NCI-H2029 (cell line): ENCODE measurements around the gene FAF2.
"Not testable (repeated sequence)": the region's sequence is repeated elsewhere in the genome, so short reads cannot be mapped to it uniquely, and the experiment has no call there.

Source experiments
- DNase-seq: peaks from one replicate; lab custom pipeline; 2025; lab: John Stamatoyannopoulos, UW

The FAF2 gene

GRCh38 chr5:176454724-176455394, 6.7 kb downstream of the FAF2 start:
- peak; percentile 44 for DNase-seq

DNA sequence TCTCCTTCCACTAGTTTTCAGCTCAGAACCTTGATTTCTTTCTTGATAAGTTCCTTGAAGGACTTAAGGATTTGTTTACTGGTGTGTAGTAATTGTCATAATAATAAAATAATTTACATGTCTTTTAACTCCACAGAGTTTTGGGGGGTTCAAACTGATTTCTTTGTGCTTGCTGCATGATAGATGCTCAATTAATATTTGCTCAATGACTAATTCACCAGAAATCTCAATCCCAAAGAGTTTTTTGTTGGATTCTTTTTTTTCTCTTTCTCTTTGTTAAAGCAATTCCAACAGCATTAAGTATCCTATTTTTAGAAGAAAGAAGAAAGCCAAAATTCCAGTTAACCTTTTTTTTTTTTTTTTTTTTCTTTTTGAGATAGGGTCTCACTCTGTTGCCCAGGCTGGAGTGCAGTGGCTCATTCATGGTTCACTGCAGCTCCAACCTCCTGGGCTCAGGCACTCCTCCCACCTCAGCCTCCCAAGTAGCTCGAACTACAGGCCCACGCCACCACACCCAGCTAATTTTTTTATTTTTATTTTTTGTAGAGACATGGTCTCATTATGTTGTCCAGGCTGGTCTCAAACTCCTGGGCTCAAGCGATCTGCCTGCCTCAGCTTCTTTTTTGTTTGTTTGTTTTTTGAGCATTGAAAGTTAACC, 10.8 kb downstream of the FAF2 start:
- no peak for DNase-seq

DNA sequence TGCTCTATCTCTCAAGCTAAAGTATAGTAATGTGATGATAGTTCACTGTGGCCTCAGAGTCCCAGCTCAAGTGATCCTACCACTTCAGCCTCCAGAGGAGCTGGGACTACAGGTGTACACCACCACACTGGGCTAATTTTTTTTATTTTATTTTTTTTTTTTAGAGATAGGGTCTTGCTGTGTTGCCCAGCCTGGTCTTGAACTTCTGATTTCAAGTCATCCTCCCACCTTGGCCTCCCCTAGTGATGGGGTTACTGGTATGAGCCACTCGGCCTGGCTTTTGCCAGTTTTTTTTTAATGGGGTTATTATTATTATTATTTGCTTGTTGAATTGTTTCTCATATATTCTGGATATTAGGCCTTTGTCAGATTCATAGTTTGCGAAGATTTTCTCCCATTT, 13.2 kb downstream of the FAF2 start:
- DNase-seq, result no peak

DNA sequence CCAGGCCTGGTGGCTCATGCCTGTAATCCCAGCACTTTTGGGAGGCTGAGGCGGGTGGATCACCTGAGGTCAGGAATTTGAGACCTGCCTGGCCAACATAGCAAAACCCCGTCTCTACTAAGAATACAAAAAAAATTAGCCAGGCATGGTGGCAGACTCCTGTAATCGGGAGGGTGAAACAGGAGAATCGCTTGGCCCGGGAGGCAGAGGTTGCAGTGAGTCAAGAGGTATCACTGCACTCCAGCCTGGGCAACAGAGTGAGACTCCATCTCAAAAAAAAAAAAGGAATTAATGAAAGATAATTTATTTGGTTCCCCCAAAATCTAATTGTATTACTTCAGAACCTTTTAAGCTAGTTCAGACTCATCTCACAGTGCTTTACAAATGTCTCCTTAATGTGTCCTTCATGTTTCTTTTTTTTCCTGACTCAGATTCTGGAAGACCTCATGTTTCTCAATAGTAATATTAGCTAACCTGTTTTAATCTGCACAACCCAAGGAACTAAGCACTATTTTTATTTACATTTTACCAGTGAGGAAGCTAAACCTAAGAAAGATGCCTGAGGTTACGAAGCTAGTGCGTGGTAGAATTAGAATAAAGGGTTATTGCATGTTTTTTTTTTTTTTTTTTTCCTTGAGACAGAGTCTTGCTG, 15.1 kb downstream of the FAF2 start:
- no peak for DNase-seq

DNA sequence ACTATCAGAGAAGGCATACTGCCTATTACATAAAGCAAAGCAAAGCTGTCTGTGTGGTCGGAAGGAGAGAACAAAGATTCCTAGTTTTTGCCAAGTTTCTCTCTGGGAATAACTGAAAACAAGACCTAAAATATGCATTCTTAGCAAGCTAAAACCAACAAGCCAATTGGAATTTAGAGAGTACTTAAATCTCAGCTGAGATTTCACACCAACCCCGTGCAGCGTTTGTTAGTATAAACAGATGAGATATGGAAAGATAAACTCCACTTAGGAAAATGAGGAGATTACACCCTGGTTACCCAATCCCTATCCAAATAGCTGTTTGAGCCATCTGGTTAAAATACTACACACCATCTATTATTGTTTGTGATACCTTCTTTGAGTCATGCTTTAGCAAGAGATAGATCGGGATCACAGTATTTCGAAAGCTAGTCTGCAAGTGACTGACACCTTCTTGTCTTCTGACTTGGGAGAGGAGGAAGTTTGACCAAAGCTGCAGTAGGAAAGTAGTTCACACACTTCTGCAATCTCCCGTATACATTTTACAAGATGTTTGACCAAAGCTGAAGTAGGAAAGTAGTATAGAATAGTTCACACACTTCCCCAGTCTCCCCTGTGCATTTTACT, 18.2 kb downstream of the FAF2 start:
- no peak for DNase-seq

GRCh38 chr5:176469296-176469695, 21.1 kb downstream of the FAF2 start:
- no peak for DNase-seq

GRCh38 chr5:176470539-176470938, 22.4 kb downstream of the FAF2 start:
- no peak for DNase-seq

DNA sequence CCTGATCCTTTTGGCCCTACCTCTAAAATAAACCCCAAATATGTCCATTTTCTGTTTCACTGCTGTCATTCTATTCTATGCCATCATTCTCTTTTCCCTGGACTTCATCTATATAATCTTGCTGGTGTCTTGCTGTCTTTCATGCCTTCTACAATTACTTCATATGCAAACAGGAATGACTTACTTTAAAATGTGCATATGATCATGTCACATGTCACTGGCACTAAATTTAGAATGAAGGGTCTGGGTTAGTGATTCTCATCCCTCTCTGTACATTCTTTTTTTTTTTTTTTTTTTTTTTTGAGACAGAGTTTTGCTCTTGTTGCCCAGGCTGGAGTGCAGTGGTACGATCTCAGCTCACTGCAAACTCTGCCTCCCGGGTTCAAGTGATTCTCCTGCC, 22.9 kb downstream of the FAF2 start:
- DNase-seq, result no peak

- no peak for DNase-seq
Measured at GRCh38 chr5:176473335-176474006, 25.3 kb downstream of the FAF2 start.

- no peak for DNase-seq
Measured at GRCh38 chr5:176474476-176474875, 26.3 kb downstream of the FAF2 start.

DNA sequence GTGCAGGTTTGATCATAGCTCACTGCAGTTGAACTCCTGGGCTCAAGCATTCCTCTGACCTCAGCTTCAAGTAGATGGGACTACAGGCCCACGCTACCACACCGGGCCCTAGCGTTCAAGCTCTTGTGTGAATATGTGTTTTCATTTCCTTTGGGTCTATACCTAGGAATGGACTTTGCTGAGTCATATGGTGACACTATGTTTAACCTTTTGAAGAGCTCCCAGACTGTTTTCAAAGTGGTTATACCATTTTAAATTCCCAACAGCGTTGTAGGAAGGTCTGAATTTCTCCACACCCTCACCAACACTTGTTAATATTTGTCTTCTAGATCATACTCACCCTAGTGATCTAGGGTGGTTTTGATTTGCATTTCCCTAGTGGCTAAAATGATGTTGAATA, 33.5 kb downstream of the FAF2 start:
- DNase-seq, result no peak

DNA sequence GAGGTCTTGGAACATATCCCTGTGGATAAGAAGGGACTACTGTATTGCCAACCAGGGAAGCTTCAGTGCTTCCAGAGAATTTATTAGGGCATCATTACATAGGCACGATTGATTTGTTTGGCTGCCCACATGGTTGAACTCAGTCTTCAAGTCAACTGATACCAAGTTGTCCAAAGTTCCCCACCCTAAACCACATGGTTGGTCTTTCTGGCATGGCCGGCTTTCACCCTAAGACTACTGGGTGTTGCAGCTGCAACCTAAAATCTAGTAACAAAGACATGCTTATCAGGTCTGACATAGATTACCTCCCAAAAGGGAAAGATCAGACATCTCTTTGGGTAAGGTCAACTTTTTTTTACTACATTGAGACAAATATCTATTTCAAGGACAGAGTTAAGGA, 37.0 kb downstream of the FAF2 start:
- DNase-seq, result no peak

- no peak for DNase-seq
Measured at GRCh38 chr5:176486189-176486757, 38.1 kb downstream of the FAF2 start.

DNA sequence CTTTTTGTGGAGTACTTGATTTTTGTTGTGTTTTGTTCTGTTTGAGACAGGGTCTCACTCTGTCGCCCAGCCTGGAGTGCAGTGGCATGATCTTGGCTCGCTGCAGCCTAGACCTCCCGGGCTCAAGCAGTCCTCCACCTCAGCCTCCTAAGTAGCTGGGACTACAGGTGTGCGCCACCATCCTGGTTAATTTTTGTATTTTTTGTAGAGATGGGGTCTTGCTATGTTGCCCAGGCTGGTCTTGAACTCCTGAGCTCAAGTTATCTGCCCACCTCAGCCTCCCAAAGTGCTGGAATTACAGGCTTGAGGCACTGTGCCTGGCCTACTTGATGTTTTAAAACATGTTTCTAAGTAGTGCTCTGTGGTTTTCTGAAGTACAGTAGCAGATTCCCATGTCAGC, 39.0 kb downstream of the FAF2 start:
- not testable (repeated sequence) for DNase-seq

- DNase-seq, result no peak
Measured at GRCh38 chr5:176489077-176489476, 40.9 kb downstream of the FAF2 start.

DNA sequence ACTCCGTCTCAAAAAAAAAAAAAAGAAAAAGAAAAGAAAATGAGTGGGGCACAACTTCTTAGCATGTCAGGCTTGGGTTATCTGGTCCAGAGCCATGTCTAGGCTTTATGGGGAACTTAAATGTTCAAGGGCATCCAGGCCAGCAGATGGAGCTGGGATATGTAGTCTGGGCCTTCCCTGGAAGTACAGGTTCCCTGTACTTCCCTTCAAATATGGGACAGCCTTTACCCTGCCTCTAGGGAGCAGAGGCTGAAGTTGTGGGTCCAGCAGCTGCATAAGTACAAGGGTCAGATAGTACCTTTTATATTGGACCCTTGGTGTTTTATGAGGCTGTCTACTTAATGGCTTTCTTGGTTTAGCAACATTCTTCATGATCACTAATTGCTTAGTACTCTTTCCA, 42.1 kb downstream of the FAF2 start:
- DNase-seq, result no peak

- no peak for DNase-seq
Measured at GRCh38 chr5:176491101-176491502, 42.9 kb downstream of the FAF2 start.

GRCh38 chr5:176491901-176492300, 43.7 kb downstream of the FAF2 start:
- no peak for DNase-seq

- no peak for DNase-seq
Measured at GRCh38 chr5:176492431-176492830, 44.2 kb downstream of the FAF2 start.

GRCh38 chr5:176497852-176498251, 49.7 kb downstream of the FAF2 start:
- no peak for DNase-seq

- DNase-seq, result no peak
Measured at GRCh38 chr5:176499273-176499672, 51.1 kb downstream of the FAF2 start.

GRCh38 chr5:176500511-176500910, 52.3 kb downstream of the FAF2 start:
- no peak for DNase-seq
